HG02885 (cell line): ENCODE results near the gene PCDHAC2.

Experiments
- ATAC-seq: cut with Tn5 transposase; IDR thresholded peaks from one replicate; pipeline ENCODE4 v1.9.1; 2021; ENCODE audit warnings: mild to moderate bottlenecking; ENCODE audit not compliant: unreplicated experiment, poor library complexity

The PCDHAC2 gene

GRCh38 chr5:140982083-140982716 lies 15.9 kb downstream of the PCDHAC2 start:
- ATAC-seq, result no peak

- ATAC-seq, result no peak
Observed at GRCh38 chr5:140986117-140986521, 19.8 kb downstream of the PCDHAC2 start.

- no peak for ATAC-seq
Observed at GRCh38 chr5:140988100-140988499, 21.8 kb downstream of the PCDHAC2 start.

- ATAC-seq, result no peak
Observed at GRCh38 chr5:140988608-140989007, 22.3 kb downstream of the PCDHAC2 start.

GRCh38 chr5:140989254-140990020 lies 23.2 kb downstream of the PCDHAC2 start:
- ATAC-seq, result no peak

GRCh38 chr5:140992828-140993227 lies 26.6 kb downstream of the PCDHAC2 start:
- no peak for ATAC-seq

GRCh38 chr5:140996060-140996459 lies 29.8 kb downstream of the PCDHAC2 start:
- no peak for ATAC-seq

GRCh38 chr5:140998921-140999410 lies 32.7 kb downstream of the PCDHAC2 start:
- ATAC-seq, result no peak

GRCh38 chr5:141001446-141001843 lies 35.2 kb downstream of the PCDHAC2 start:
- ATAC-seq, result no peak

GRCh38 chr5:141001844-141002604 lies 35.7 kb downstream of the PCDHAC2 start:
- ATAC-seq, result no peak

- ATAC-seq, result no peak
Observed at GRCh38 chr5:141002605-141002965, 36.3 kb downstream of the PCDHAC2 start.

GRCh38 chr5:141003031-141003430 lies 36.8 kb downstream of the PCDHAC2 start:
- no peak for ATAC-seq

- ATAC-seq, result no peak
Observed at GRCh38 chr5:141003791-141004611, 37.7 kb downstream of the PCDHAC2 start.

- ATAC-seq, result no peak
Observed at GRCh38 chr5:141007791-141008190, 41.5 kb downstream of the PCDHAC2 start.

- ATAC-seq, result no peak
Observed at GRCh38 chr5:141010047-141010793, 43.9 kb downstream of the PCDHAC2 start.

GRCh38 chr5:141017943-141018342 lies 51.7 kb downstream of the PCDHAC2 start:
- no peak for ATAC-seq
